ENCODE data around the gene MYO16.
A peak's percentile ranks its signal among the peaks of the same experiment; 100 is the strongest.

MYO16 gene

DNA sequence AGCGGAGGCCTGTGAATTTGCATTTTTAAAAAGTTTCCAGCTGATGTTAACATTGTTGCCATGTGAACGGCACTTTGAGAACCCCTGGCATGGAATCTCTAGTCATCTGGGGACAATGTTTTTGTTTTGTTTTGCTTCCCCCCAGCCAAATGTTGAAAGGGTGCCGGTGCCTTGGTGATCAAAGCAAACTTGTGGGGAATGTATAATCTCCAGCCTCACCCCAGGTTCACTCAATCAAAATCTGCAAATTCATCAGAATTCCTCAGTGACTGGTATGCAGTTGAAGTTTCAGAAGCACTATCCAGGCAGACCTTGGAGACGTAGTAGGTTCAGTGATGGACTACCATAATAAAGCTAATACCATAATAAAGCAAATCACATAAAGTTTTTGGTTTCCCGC is 428.7 kb downstream of the MYO16 start:
- H3K4me3 ChIP-seq (replicated peaks; ENCODE audit: low read depth, low read length), result no peak overlapping the region
- TF ChIP-seq CTCF (IDR thresholded peaks at IDR 0.05; ENCODE audit: low read length, missing control alignments), result no peak
- no peak for DNase-seq (ENCODE audit: low read depth)

DNA sequence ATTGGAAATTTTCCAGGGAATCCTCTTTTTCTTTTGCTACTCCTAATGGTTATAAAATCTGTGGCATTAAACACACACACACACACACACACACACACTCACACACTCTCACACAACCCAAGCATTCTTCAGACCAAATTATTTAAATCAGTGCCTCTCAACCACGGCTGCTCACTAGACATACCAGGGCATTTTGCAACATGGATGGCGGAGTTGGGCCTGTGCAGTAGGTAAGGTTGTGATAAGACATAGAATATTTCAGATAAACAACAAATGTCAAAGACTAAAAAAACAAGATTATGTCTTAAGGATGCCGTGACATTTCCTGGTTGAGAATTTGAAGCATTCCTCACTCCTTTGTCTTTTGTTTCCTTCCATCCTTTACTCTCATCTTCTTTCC is 443.1 kb downstream of the MYO16 start:
- H3K4me3 ChIP-seq (replicated peaks; ENCODE audit: low read depth, low read length), result no peak overlapping the region
- no peak for DNase-seq (ENCODE audit: low read depth)
- no peak for TF ChIP-seq CTCF (IDR thresholded peaks at IDR 0.05; ENCODE audit: low read length, missing control alignments)

GRCh38 chr13:109074436-109074835 is 445.0 kb downstream of the MYO16 start:
- no peak for DNase-seq (ENCODE audit: low read depth)
- H3K4me3 ChIP-seq (replicated peaks; ENCODE audit: low read depth, low read length), result no peak overlapping the region
- no peak for TF ChIP-seq CTCF (IDR thresholded peaks at IDR 0.05; ENCODE audit: low read length, missing control alignments)

DNA sequence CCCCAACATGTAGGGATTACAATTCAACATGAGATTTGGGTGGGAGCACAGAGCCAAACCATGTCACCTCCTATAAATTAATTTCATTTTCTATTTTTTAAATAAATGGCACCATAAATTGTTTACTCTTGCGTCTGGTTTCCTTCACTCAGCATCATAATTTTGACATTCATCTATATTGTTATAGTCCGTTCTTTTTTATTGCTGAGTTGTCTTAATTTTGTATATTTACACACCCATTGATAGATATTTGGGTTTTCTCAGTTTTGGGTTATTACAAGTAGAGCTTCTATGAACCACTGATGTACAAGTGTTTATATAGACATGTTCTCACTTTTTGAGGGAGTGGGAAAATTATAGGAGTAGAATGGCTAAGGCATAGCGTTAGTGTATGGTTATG is 445.4 kb downstream of the MYO16 start:
- DNase-seq (ENCODE audit: low read depth), result no peak
- TF ChIP-seq CTCF (IDR thresholded peaks at IDR 0.05; ENCODE audit: low read length, missing control alignments), result no peak
- no peak overlapping the region for H3K4me3 ChIP-seq (replicated peaks; ENCODE audit: low read depth, low read length)

GRCh38 chr13:109087916-109088623 is 458.7 kb downstream of the MYO16 start:
- peak; percentile 1 for DNase-seq (ENCODE audit: low read depth)
- no peak overlapping the region for H3K4me3 ChIP-seq (replicated peaks; ENCODE audit: low read depth, low read length)
- no peak for TF ChIP-seq CTCF (IDR thresholded peaks at IDR 0.05; ENCODE audit: low read length, missing control alignments)

- no peak for TF ChIP-seq CTCF (IDR thresholded peaks at IDR 0.05; ENCODE audit: low read length, missing control alignments)
- H3K4me3 ChIP-seq (replicated peaks; ENCODE audit: low read depth, low read length), result no peak overlapping the region
- no peak for DNase-seq (ENCODE audit: low read depth)
Measured at GRCh38 chr13:109088624-109088917, 459.2 kb downstream of the MYO16 start.

- DNase-seq (ENCODE audit: low read depth), result no peak
- no peak overlapping the region for H3K4me3 ChIP-seq (replicated peaks; ENCODE audit: low read depth, low read length)
- no peak for TF ChIP-seq CTCF (IDR thresholded peaks at IDR 0.05; ENCODE audit: low read length, missing control alignments)
Measured at GRCh38 chr13:109090796-109091195, 461.4 kb downstream of the MYO16 start.

Data from fibroblast of pulmonary artery (primary cell).